H1 (cell line): Measurements from ENCODE around the gene CPA3. TPM values are rescaled to one million over a fixed set of nuclear protein-coding genes. Genes with fewer than 3 reads are reported as not detected.

Experiments
- ASH2L ChIP-seq: fragments of 200-600, 300-600 bp; sonication (generic); IDR thresholded peaks from one replicate; pipeline ENCODE4 v1.7.1; 2017; ENCODE audit warnings: low read length
- CHD1 ChIP-seq: IDR thresholded peaks from 2 replicates; pipeline ENCODE4 v1.6.1; 2012; ENCODE audit warnings: low read depth, low read length, improper control_type of control experiment
- E2F6 ChIP-seq: IDR thresholded peaks from 2 replicates; pipeline ENCODE4 v1.6.1; 2012; ENCODE audit warnings: inconsistent platforms
- NANOG ChIP-seq: IDR thresholded peaks from 2 replicates; pipeline ENCODE4 v1.6.1; 2011; ENCODE audit warnings: low read length, low read depth, mild to moderate bottlenecking, inconsistent platforms; ENCODE audit not compliant: insufficient read depth, poor library complexity, severe bottlenecking
- RXRA ChIP-seq: IDR thresholded peaks from 2 replicates; pipeline ENCODE4 v1.6.1; 2011; ENCODE audit warnings: low read depth, mild to moderate bottlenecking, low read length, moderate library complexity; ENCODE audit not compliant: insufficient read depth
- SP1 ChIP-seq: IDR thresholded peaks from 2 replicates; pipeline ENCODE4 v1.6.1; 2011; ENCODE audit warnings: low read depth, low read length
- USF2 ChIP-seq: IDR thresholded peaks from 2 replicates; pipeline ENCODE4 v1.6.1; 2011; ENCODE audit warnings: low read length, improper control_type of control experiment
- polyA plus RNA-seq, 7 experiments: library from polyadenylated mRNA; depleted of rRNA in 3 of 7; stranded (reverse) in 5 of 7; unstranded in 2 of 7; fragments of >200 nt in 5 of 7; fragments of 200-250 nt in 2 of 7; gene quantifications; 1 replicate in 5 of 7; 2 replicates in 1 of 7; 4 replicates in 1 of 7; pipeline versions ENCODE4 v1.2.1 to v1.2.3, GENCODE V29; 2011 to 2013; ENCODE audit warnings: missing spikeins in 2 of 7, mixed read lengths in 2 of 7
- total RNA-seq: library from RNA; stranded (reverse); fragmentation: NEBNext Ultra II Directional; extraction: Animal tissue kit (Norgen Biotek cat#: 25700); gene quantifications from 2 replicates; pipeline ENCODE4 v1.2.1, GENCODE V29; 2021

The CPA3 gene
- total and polyA plus RNA-seq, 2 of the 8 experiments (the other 6 are each of a cell fraction or from before 2014, with no cell fraction given) = not detected

- TF ChIP-seq RXRA (no peak), ASH2L (no peak), NANOG (no peak), CHD1 (no peak), E2F6 (no peak), SP1 (no peak), USF2 (no peak)
These were observed 8.7 kb upstream of the CPA3 start (continued) for GRCh38 chr3:148856384-148856783.
